DOHH2 (cell line): ENCODE data around the gene CPNE1.

ENCODE experiments used
- CTCF ChIP-seq: fragments of 200-600 bp; sonication (generic); IDR thresholded peaks from one replicate; pipeline ENCODE4 v1.5.1; 2014; ENCODE audit warnings: antibody characterized with exemption, mild to moderate bottlenecking, low read depth, low read length; ENCODE audit not compliant: poor library complexity, severe bottlenecking
- EZH2phosphoT487 ChIP-seq: fragments of 200-600 bp; sonication (generic); IDR thresholded peaks from 2 replicates; pipeline ENCODE4 v1.6.1; 2017; ENCODE audit warnings: borderline replicate concordance, mild to moderate bottlenecking, antibody characterized with exemption, low read length, moderate library complexity, mixed read lengths

- TF ChIP-seq CTCF (no peak), EZH2phosphoT487 (no peak)
Observed at GRCh38 chr20:35657271-35657670, 7.4 kb downstream of the CPNE1 start.
